Measurements from ENCODE around the gene RFX2.
A peak's percentile ranks its signal among the peaks of the same experiment; 100 is the strongest.

RFX2 gene

GRCh38 chr19:6058518-6059201 lies 51.6 kb downstream of the RFX2 start:
- DNase-seq: no peak

GRCh38 chr19:6057651-6058517 lies 52.4 kb downstream of the RFX2 start:
- no peak for DNase-seq

DNA sequence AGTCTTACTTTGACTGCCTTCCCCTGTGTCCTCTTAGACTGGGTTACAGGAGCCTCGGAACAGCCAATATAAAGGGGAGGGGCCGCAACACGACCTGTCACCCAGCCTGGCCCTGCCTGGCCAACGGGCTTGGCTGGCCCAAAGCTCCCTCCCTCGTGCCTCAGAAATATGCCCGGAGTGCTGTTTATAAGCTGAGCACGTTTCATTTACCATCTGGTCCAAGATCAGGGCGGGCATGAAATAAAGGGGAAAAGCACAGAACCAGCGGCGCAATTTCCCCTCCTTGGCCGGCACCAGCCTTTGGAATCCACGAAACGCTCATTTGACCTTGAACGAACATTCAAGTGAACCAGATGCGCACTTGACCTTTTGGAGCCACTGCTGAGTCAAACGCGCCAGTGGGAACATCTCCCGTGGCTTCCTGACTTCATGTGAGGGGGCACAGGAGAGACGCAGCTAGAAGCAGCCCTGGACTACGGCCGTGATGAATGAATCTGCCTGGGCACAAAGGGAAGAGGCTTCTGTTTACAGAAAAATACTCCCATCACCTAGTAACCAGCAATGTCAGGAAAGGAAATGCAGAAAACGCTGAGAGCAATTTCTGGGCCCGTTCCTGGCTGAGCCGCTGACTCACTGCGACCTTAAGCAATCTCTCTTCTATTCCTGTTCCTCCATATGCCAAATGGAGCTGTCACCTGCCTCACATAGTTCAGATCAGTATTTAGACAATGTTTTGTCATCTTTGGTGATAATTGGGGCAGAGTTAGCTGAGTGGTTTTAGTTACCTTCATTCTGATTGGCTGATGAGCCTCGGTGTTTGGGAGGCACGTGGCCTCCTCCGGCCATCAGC lies 53.3 kb downstream of the RFX2 start:
- no peak for DNase-seq

GRCh38 chr19:6056282-6056741 lies 54.0 kb downstream of the RFX2 start:
- no peak for DNase-seq

GRCh38 chr19:6055013-6055795 lies 55.1 kb downstream of the RFX2 start:
- no peak for DNase-seq

DNA sequence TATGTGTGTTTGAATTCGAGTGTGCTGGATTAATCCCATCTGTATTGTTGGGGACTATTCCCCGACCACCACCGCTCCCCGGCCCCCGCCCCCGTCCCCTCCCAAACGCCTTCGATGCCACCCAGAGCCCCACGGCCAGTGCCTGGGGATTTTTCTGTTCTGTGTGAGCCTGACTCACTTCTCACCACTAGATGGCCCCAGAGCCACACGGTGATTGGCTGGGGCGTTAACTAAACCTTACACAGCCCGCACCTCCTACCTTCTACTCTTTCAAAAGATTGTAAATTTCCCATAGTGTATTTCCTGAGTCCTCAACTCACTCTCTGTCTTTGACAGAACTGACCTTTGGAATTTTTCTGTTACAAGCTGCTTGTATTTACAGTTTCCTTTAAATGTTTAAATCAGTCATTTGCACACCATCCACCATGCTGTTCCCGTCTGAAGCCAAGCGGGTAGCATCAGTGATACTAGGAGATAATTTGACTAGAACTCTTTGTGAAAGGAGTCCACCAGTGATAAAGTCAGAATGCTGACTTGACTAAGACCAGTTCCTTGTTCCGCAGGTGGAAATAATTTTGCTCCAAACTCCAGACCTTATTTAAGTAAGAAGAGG lies 61.4 kb downstream of the RFX2 start:
- DNase-seq: peak; percentile 19

GRCh38 chr19:6048348-6048747 lies 62.0 kb downstream of the RFX2 start:
- DNase-seq: no peak

GRCh38 chr19:6047741-6048251 lies 62.5 kb downstream of the RFX2 start:
- DNase-seq: no peak

DNA sequence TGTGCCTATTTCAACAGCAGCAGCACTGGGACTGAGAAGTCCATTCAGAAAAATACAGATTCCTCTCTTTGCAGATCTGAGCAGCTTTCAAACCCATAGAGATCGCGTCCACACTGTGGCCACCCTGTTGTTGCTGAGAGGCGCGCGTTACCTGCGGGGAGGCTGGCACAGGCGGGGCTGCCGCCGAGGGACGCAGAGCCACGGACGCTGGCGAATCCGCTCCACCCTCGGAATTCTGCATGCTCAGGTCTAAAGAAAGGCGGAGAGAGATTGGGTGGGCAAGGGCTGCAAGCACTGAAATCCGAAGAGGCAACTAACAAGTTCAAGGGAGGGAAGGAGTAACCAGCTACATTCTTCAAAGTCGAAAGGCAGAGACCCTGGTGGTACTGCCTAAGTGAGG lies 63.0 kb downstream of the RFX2 start:
- no peak for DNase-seq

DNA sequence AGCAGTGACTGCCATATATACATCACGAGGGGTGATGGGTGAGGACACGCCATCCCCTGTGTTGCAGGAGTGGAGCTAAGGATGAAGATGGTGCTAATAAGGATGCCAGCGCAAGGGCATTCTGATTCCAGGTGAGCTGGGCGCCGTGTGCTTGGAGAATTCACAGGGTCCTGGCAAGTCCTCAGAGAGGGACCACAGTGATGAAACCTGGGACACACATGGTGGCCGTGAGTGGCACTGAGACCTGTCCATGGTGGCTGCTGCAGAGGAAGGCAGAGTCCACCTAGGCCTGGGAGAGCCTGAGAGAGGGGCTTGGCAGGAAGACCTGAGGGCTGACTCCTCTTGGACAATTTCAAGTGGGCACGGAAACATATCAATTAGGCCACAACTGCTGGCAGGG lies 65.2 kb downstream of the RFX2 start:
- DNase-seq: no peak

GRCh38 chr19:6044056-6044805 lies 66.1 kb downstream of the RFX2 start:
- DNase-seq: no peak

- DNase-seq: no peak
Observed at GRCh38 chr19:6042776-6043726, 67.2 kb downstream of the RFX2 start.

GRCh38 chr19:6041991-6042481 lies 68.3 kb downstream of the RFX2 start:
- no peak for DNase-seq

DNA sequence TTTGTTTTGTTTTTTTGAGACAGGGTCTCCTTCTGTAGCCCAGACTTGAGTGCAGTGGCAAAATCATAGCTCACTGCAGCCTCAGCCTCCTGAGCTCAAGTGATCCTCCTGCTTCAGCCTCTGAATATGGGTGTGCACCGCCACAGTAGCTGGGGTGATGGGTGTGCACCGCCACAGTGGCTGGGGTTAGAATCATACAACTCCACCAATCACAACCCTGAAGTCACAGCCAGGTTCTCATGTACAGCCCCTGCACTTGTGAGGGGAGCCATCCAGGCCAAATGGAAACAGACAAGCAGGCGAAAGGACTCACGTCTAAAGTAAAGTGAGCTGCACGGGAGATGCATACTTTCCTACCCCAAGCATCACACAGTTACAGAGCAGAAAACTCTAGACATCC lies 69.2 kb downstream of the RFX2 start:
- no peak for DNase-seq

GRCh38 chr19:6039566-6040225 lies 70.6 kb downstream of the RFX2 start:
- no peak for DNase-seq

DNA sequence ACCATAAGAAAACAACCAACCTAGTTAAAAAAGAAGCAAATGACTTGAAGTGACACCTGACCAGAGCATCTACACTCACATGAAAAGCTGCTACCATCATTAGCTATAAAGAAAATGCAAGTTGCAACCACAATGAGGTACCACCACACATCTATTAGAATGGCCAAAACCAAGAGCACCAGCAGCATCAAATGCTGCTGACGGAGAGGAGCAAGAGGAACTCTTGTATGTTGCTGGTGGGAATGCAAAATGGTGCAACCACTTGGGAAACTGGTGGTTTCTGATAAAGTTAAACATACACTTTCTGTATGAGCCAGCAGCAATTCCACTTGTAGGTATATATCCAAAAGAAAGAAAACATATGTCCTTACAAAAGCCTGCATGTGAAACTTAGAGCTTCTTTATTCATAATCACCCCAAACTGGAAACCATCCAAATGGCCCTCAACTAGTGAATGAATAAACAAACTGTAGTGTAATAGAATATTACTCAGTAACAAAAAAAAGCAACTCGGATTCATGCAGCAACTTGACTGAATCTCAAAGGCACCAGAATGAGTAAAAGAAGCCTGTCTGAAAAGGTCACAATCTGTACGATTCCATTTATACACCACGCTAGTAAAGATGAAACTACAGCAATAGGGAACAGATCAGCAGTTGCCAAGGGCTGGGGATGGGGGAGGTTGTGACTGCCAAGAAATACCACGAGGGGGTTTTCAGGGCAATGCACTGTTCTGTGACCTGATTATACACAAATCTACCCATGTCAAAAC lies 71.5 kb downstream of the RFX2 start:
- no peak for DNase-seq

DNA sequence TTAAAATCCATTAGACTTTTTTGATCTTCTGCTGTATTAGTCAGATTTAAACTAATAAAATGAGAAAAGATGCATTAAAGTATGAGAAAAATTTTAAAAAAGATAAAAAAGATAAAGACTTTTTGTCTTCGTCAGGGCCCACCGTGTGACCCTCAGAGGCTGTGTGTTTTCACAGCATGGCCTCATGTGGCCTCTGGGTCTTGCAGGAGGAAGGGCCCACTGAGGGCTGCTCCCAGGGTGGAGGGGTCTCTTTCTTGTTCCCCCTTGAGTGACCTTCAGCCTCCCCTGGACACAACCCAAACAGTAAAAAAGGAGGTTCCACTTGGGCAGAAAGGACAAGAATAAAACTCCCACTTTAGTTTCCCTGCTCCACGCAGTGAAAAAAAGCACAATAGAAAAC lies 75.3 kb downstream of the RFX2 start:
- DNase-seq: no peak

DNA sequence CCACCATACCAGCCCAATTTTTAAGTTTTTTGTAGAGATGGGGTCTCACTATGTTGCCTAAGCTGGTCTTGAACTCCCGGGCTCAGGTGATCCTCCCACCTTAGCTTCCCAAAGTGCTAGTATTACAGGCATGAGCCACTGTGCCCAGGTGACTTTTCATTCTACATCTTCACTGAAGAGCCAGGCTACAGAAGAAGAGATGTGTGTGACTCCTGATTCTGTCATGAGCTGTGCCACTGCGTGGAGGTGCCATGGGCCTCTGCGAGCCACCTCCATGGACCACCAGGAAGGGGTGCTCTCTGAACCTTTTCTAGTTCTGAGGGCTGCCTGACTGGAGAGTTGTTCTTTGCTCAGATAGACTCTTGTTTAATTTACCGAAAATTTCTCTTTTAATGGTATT lies 75.8 kb downstream of the RFX2 start:
- DNase-seq: no peak
